ENCODE results near the gene SPINDOC. TPM values are rescaled to one million over a fixed set of nuclear protein-coding genes. Genes with fewer than 3 reads are reported as not detected.
A peak's percentile ranks its signal among the peaks of the same experiment; 100 is the strongest.

SPINDOC gene
- total and polyA plus RNA-seq, 9 of the 15 experiments (the other 6 are each of a cell fraction or from before 2014, with no cell fraction given) = 0.70 to 36.3 (median 19.6) TPM

DNA sequence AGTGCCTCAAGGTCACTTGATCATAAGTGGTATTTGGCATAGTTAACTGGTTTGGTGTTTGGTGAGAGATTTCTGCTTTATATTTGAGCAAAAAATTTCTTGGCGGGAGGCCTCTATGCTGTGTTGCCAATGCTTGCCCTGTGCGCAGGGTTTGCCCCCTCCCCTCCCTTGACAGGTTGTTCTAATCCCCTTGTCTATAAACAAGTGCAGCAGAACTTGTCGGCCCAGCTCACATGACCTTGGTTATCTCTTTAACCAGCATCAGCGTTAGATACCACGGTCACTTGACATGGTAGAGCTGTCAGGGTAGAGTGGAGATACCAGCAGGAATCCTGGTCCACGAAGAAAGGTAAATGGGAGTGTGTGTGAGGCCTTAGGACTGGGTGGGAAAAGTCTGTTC lies 61.3 kb downstream of the SPINDOC start:
- Histone ChIP-seq H2AFZ (ENCODE audit: low read depth, low read length) (no peak overlapping the region), H3K4me2 (ENCODE audit: insufficient read depth, low read length) (peak overlapping the region; percentile 59), H3K36me3 (ENCODE audit: control insufficient read depth, insufficient read depth, low read length) (peaks cover 31% of the 10 kb centered on the region; the same call in 2 of the 3 replicates), H3K9me1 (ENCODE audit: control insufficient read depth, insufficient read depth, low read length) (no peaks in the 10 kb centered on the region), H3K9me3 (replicated peaks; ENCODE audit: control insufficient read depth, insufficient read depth, low read depth, low read length) (no peaks in the 10 kb centered on the region), H4K20me1 (replicated peaks; ENCODE audit: control insufficient read depth, insufficient read depth, low read length) (peaks cover 10% of the 10 kb centered on the region; the same call in 1 of the 2 replicates), H3K79me2 (ENCODE audit: control insufficient read depth, insufficient read depth, low read length) (peaks cover 76% of the 10 kb centered on the region), H3K27ac (ENCODE audit: extremely low read depth, low read depth, low read length) (peak overlapping the region; percentile 36; the same call in 1 of the 3 replicates), H3K27me3 (ENCODE audit: control insufficient read depth in 2 of 2, insufficient read depth in 2 of 2, low read length in 2 of 2) (no peaks in the 10 kb centered on the region), H3K4me3 (no peak overlapping the region), H3K4me1 (replicated peaks in 1 of 2; ENCODE audit: control insufficient read depth in 2 of 2, insufficient read depth in 2 of 2, low read length in 2 of 2) (peaks cover 37 to 42% of the 10 kb centered on the region in 2 experiments), H3K9ac (ENCODE audit: insufficient read depth in 1 of 2, low read depth in 2 of 2, low read length in 2 of 2) (peak overlapping the region in 1 of 2 experiments; percentile 62; a peak in 1 of 4 replicates)
- 14% methylated on average over 5 of the region's 6 CpGs for WGBS (ENCODE audit: insufficient coverage, low coverage, missing lambda C conversion rate)
- BruUV-seq (replicated peaks) = no TSS peak
- intact Hi-C loops (cut with micrococcal nuclease) (no loop called here), in situ Hi-C loops (cut with MboI) (no loop called here)
- ChIA-PET CTCF (ENCODE audit: low intra/inter-chr PET ratio) (no interaction called here), POLR2A (interaction anchor here (1.0 to 2.6 kb wide), 3 partner anchors 10 to 31 kb away, joined by 4 to 11 read pairs (median 4); no protein-coding TSS in a partner anchor)
- DNase-seq (ENCODE audit: extremely low read depth in 1 of 4, low spot score in 3 of 4) (peak in 2 of 4 experiments; percentile 29 to 62), ATAC-seq (no peak), FAIRE-seq (peak; percentile 67)
- TF ChIP-seq ZFX (CRISPR knock-in tag; IDR thresholded peaks at IDR 0.05) (peak; percentile 38; the same call in 1 of the 2 replicates), TRIM24 (IDR thresholded peaks at IDR 0.05) (no peak), SREBF1 (IDR thresholded peaks at IDR 0.05; ENCODE audit: borderline replicate concordance, low read depth, low read length) (no peak), ARID1B (IDR thresholded peaks at IDR 0.05) (peak; percentile 59; the same call in 1 of the 2 replicates), KAT8 (IDR thresholded peaks at IDR 0.05; ENCODE audit: low read depth) (no peak), ZNF3 (CRISPR knock-in tag; IDR thresholded peaks at IDR 0.05) (no peak), BHLHE40 (IDR thresholded peaks at IDR 0.05; ENCODE audit: low read length) (peak; percentile 77)
- TF ChIP-seq, protein P1, sequence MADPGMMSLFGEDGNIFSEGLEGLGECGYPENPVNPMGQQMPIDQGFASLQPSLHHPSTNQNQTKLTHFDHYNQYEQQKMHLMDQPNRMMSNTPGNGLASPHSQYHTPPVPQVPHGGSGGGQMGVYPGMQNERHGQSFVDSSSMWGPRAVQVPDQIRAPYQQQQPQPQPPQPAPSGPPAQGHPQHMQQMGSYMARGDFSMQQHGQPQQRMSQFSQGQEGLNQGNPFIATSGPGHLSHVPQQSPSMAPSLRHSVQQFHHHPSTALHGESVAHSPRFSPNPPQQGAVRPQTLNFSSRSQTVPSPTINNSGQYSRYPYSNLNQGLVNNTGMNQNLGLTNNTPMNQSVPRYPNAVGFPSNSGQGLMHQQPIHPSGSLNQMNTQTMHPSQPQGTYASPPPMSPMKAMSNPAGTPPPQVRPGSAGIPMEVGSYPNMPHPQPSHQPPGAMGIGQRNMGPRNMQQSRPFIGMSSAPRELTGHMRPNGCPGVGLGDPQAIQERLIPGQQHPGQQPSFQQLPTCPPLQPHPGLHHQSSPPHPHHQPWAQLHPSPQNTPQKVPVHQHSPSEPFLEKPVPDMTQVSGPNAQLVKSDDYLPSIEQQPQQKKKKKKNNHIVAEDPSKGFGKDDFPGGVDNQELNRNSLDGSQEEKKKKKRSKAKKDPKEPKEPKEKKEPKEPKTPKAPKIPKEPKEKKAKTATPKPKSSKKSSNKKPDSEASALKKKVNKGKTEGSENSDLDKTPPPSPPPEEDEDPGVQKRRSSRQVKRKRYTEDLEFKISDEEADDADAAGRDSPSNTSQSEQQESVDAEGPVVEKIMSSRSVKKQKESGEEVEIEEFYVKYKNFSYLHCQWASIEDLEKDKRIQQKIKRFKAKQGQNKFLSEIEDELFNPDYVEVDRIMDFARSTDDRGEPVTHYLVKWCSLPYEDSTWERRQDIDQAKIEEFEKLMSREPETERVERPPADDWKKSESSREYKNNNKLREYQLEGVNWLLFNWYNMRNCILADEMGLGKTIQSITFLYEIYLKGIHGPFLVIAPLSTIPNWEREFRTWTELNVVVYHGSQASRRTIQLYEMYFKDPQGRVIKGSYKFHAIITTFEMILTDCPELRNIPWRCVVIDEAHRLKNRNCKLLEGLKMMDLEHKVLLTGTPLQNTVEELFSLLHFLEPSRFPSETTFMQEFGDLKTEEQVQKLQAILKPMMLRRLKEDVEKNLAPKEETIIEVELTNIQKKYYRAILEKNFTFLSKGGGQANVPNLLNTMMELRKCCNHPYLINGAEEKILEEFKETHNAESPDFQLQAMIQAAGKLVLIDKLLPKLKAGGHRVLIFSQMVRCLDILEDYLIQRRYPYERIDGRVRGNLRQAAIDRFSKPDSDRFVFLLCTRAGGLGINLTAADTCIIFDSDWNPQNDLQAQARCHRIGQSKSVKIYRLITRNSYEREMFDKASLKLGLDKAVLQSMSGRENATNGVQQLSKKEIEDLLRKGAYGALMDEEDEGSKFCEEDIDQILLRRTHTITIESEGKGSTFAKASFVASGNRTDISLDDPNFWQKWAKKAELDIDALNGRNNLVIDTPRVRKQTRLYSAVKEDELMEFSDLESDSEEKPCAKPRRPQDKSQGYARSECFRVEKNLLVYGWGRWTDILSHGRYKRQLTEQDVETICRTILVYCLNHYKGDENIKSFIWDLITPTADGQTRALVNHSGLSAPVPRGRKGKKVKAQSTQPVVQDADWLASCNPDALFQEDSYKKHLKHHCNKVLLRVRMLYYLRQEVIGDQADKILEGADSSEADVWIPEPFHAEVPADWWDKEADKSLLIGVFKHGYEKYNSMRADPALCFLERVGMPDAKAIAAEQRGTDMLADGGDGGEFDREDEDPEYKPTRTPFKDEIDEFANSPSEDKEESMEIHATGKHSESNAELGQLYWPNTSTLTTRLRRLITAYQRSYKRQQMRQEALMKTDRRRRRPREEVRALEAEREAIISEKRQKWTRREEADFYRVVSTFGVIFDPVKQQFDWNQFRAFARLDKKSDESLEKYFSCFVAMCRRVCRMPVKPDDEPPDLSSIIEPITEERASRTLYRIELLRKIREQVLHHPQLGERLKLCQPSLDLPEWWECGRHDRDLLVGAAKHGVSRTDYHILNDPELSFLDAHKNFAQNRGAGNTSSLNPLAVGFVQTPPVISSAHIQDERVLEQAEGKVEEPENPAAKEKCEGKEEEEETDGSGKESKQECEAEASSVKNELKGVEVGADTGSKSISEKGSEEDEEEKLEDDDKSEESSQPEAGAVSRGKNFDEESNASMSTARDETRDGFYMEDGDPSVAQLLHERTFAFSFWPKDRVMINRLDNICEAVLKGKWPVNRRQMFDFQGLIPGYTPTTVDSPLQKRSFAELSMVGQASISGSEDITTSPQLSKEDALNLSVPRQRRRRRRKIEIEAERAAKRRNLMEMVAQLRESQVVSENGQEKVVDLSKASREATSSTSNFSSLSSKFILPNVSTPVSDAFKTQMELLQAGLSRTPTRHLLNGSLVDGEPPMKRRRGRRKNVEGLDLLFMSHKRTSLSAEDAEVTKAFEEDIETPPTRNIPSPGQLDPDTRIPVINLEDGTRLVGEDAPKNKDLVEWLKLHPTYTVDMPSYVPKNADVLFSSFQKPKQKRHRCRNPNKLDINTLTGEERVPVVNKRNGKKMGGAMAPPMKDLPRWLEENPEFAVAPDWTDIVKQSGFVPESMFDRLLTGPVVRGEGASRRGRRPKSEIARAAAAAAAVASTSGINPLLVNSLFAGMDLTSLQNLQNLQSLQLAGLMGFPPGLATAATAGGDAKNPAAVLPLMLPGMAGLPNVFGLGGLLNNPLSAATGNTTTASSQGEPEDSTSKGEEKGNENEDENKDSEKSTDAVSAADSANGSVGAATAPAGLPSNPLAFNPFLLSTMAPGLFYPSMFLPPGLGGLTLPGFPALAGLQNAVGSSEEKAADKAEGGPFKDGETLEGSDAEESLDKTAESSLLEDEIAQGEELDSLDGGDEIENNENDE (IDR thresholded peaks at IDR 0.05; ENCODE audit: low read depth, low read length) = no peak
- TF ChIP-seq, protein P2, sequence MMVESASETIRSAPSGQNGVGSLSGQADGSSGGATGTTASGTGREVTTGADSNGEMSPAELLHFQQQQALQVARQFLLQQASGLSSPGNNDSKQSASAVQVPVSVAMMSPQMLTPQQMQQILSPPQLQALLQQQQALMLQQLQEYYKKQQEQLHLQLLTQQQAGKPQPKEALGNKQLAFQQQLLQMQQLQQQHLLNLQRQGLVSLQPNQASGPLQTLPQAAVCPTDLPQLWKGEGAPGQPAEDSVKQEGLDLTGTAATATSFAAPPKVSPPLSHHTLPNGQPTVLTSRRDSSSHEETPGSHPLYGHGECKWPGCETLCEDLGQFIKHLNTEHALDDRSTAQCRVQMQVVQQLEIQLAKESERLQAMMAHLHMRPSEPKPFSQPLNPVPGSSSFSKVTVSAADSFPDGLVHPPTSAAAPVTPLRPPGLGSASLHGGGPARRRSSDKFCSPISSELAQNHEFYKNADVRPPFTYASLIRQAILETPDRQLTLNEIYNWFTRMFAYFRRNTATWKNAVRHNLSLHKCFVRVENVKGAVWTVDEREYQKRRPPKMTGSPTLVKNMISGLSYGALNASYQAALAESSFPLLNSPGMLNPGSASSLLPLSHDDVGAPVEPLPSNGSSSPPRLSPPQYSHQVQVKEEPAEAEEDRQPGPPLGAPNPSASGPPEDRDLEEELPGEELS (CRISPR knock-in tag; IDR thresholded peaks at IDR 0.05; ENCODE audit: borderline replicate concordance) = no peak

All from K562 (cell line).